HL-60/S4 (cell line): ENCODE data around the gene ITGAV.

Experiments
- in situ Hi-C: fragments of 300-500 bp; cut with MboI; formaldehyde crosslinking; loops from 2 replicates; pipeline ENCODE4 v1.14.3; 2022; ENCODE audit warnings: low sequenced_read_pairs

Gene ITGAV

GRCh38 chr2:186573531-186573930, 16.3 kb upstream of the ITGAV start:
- in situ Hi-C loops = no loop called here

- in situ Hi-C loops = no loop called here
These were observed 14.6 kb upstream of the ITGAV start for GRCh38 chr2:186575302-186575701.

GRCh38 chr2:186575856-186576255, 14.0 kb upstream of the ITGAV start:
- in situ Hi-C loops = no loop called here

- in situ Hi-C loops = no loop called here
These were observed 13.2 kb upstream of the ITGAV start for GRCh38 chr2:186576614-186577013.

GRCh38 chr2:186582698-186583097, 7.2 kb upstream of the ITGAV start:
- in situ Hi-C loops = no loop called here

- in situ Hi-C loops = no loop called here
These were observed 5.8 kb upstream of the ITGAV start for GRCh38 chr2:186584053-186584452.

- in situ Hi-C loops = no loop called here
These were observed 1.4 kb upstream of the ITGAV start for GRCh38 chr2:186588421-186588820.

- in situ Hi-C loops = no loop called here
These were observed 780 bp upstream of the ITGAV start for GRCh38 chr2:186588940-186589611.

- in situ Hi-C loops = no loop called here
These were observed 498 bp downstream of the ITGAV start for GRCh38 chr2:186590350-186590758.

GRCh38 chr2:186590759-186591505, 1.1 kb downstream of the ITGAV start:
- in situ Hi-C loops = no loop called here

GRCh38 chr2:186591506-186591890, 1.6 kb downstream of the ITGAV start:
- in situ Hi-C loops = no loop called here

GRCh38 chr2:186592137-186592875, 2.5 kb downstream of the ITGAV start:
- in situ Hi-C loops = no loop called here

- in situ Hi-C loops = no loop called here
These were observed 3.7 kb downstream of the ITGAV start for GRCh38 chr2:186593523-186593922.

- in situ Hi-C loops = no loop called here
These were observed 4.3 kb downstream of the ITGAV start for GRCh38 chr2:186594001-186594722.

GRCh38 chr2:186595219-186595618, 5.4 kb downstream of the ITGAV start:
- in situ Hi-C loops = no loop called here

- in situ Hi-C loops = no loop called here
These were observed 9.4 kb downstream of the ITGAV start for GRCh38 chr2:186599186-186599778.

GRCh38 chr2:186603286-186603685, 13.4 kb downstream of the ITGAV start:
- in situ Hi-C loops = no loop called here

GRCh38 chr2:186605041-186605440, 15.2 kb downstream of the ITGAV start:
- in situ Hi-C loops = no loop called here

GRCh38 chr2:186607660-186608324, 17.9 kb downstream of the ITGAV start:
- in situ Hi-C loops = no loop called here

- in situ Hi-C loops = no loop called here
These were observed 20.9 kb downstream of the ITGAV start for GRCh38 chr2:186610785-186611184.
